ENCODE data around the gene OSBPL9.

The OSBPL9 gene

GRCh38 chr1:51663721-51664120 lies 46.8 kb downstream of the OSBPL9 start:
- no peak for TF ChIP-seq CTCF (IDR thresholded peaks at IDR 0.05; ENCODE audit: low read depth, low read length)
- no peaks in the 10 kb centered on the region for H3K36me3 ChIP-seq
- no peak for DNase-seq
- H3K9me3 ChIP-seq (ENCODE audit: severe bottlenecking) = no peaks in the 10 kb centered on the region
- H3K27me3 ChIP-seq (ENCODE audit: insufficient read depth, low read depth, severe bottlenecking) = no peaks in the 10 kb centered on the region
- no peak overlapping the region for H3K27ac ChIP-seq
- no peak overlapping the region for H3K4me3 ChIP-seq (ENCODE audit: low read depth, low read length)

- H3K4me3 ChIP-seq (ENCODE audit: low read depth, low read length) = no peak overlapping the region
- no peaks in the 10 kb centered on the region for H3K27me3 ChIP-seq (ENCODE audit: insufficient read depth, low read depth, severe bottlenecking)
- H3K9me3 ChIP-seq (ENCODE audit: severe bottlenecking) = no peaks in the 10 kb centered on the region
- no peak for TF ChIP-seq CTCF (IDR thresholded peaks at IDR 0.05; ENCODE audit: low read depth, low read length)
- no peak for DNase-seq
- no peaks in the 10 kb centered on the region for H3K36me3 ChIP-seq
- H3K27ac ChIP-seq = no peak overlapping the region
Observed at GRCh38 chr1:51664421-51665240, 47.7 kb downstream of the OSBPL9 start.

GRCh38 chr1:51666478-51666877 lies 49.6 kb downstream of the OSBPL9 start:
- TF ChIP-seq CTCF (IDR thresholded peaks at IDR 0.05; ENCODE audit: low read depth, low read length) = no peak
- no peak overlapping the region for H3K4me3 ChIP-seq (ENCODE audit: low read depth, low read length)
- H3K27ac ChIP-seq = no peak overlapping the region
- H3K36me3 ChIP-seq = no peaks in the 10 kb centered on the region
- no peaks in the 10 kb centered on the region for H3K9me3 ChIP-seq (ENCODE audit: severe bottlenecking)
- no peaks in the 10 kb centered on the region for H3K27me3 ChIP-seq (ENCODE audit: insufficient read depth, low read depth, severe bottlenecking)
- no peak for DNase-seq

GRCh38 chr1:51667561-51667960 lies 50.7 kb downstream of the OSBPL9 start:
- no peak for TF ChIP-seq CTCF (IDR thresholded peaks at IDR 0.05; ENCODE audit: low read depth, low read length)
- H3K9me3 ChIP-seq (ENCODE audit: severe bottlenecking) = no peaks in the 10 kb centered on the region
- no peaks in the 10 kb centered on the region for H3K36me3 ChIP-seq
- no peak overlapping the region for H3K4me3 ChIP-seq (ENCODE audit: low read depth, low read length)
- no peaks in the 10 kb centered on the region for H3K27me3 ChIP-seq (ENCODE audit: insufficient read depth, low read depth, severe bottlenecking)
- H3K27ac ChIP-seq = no peak overlapping the region
- no peak for DNase-seq

DNA sequence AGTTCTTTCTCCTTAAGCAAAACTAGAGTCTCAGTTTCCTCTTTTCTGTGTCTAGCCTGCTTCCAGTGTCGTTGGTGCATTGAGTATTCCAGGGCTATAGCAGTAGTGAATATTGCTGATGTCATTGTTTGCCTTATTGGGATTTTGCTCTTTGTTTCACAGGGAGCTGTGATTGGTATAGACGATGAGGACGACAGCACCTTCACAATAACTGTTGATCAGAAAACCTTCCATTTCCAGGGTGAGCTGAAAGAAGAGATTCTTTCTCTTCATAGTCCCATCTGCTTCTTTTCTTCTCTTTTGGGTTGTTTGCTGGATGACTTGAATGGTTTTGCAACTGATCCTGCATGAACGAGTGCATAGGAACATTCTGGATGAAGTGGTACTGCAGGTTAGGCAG lies 52.4 kb downstream of the OSBPL9 start:
- Histone ChIP-seq H3K4me3 (ENCODE audit: low read depth, low read length) (no peak overlapping the region), H3K9me3 (ENCODE audit: severe bottlenecking) (no peaks in the 10 kb centered on the region), H3K36me3 (no peaks in the 10 kb centered on the region), H3K27me3 (ENCODE audit: insufficient read depth, low read depth, severe bottlenecking) (no peaks in the 10 kb centered on the region), H3K27ac (no peak overlapping the region)
- DNase-seq = no peak
- TF ChIP-seq CTCF (IDR thresholded peaks at IDR 0.05; ENCODE audit: low read depth, low read length) = no peak

DNA sequence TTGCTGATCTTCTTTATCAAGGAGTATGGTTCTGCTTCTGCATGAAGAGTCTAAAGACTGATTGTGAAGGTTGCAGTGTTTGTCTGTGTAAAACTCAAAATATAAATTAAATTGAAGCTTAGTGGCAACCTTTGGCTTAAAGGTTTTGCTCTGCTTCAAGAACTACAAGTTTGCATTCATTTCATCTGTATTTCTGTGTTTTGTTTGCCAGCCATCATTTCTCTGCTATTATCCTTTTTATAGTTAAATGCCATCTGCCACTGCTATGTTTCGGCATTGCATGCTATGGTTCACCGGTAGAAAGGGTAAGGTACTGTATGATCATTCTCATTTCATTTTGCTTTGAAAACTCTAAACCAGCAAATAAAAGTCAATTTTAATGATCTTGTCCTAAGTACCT lies 52.9 kb downstream of the OSBPL9 start:
- no peak for DNase-seq
- no peak for TF ChIP-seq CTCF (IDR thresholded peaks at IDR 0.05; ENCODE audit: low read depth, low read length)
- H3K27ac ChIP-seq = no peak overlapping the region
- H3K4me3 ChIP-seq (ENCODE audit: low read depth, low read length) = no peak overlapping the region
- H3K27me3 ChIP-seq (ENCODE audit: insufficient read depth, low read depth, severe bottlenecking) = no peaks in the 10 kb centered on the region
- H3K36me3 ChIP-seq = no peaks in the 10 kb centered on the region
- H3K9me3 ChIP-seq (ENCODE audit: severe bottlenecking) = no peaks in the 10 kb centered on the region
